Progenitor cell of endocrine pancreas (in vitro differentiated cells): ENCODE results near the gene MAPK1. TPM values are rescaled to one million over a fixed set of nuclear protein-coding genes. Genes with fewer than 3 reads are reported as not detected.

Experiments
- DNase-seq: peaks from one replicate; pipeline ENCODE4 v3.0.0; 2021; ENCODE audit warnings: low spot score; ENCODE audit not compliant: unreplicated experiment
- H3K27ac Mint-ChIP-seq: 2 replicates; pipeline ENCODE4 v1.8.0; 2021; ENCODE audit warnings: mild to moderate bottlenecking, moderate library complexity, mixed read lengths
- H3K27me3 Mint-ChIP-seq: 2 replicates; pipeline ENCODE4 v1.8.0; 2021; ENCODE audit warnings: mixed read lengths
- H3K36me3 Mint-ChIP-seq: 2 replicates; pipeline ENCODE4 v1.8.0; 2022; ENCODE audit warnings: mixed read lengths; ENCODE audit not compliant: insufficient read depth
- H3K4me1 Mint-ChIP-seq: 2 replicates; pipeline ENCODE4 v1.8.0; 2021; ENCODE audit warnings: low read depth, mixed read lengths
- H3K4me3 Mint-ChIP-seq: 2 replicates; pipeline ENCODE4 v1.8.0; 2021; ENCODE audit warnings: low read depth, mild to moderate bottlenecking, moderate library complexity, mixed read lengths
- H3K9me3 Mint-ChIP-seq: 2 replicates; pipeline ENCODE4 v1.8.0; 2021; ENCODE audit warnings: low read depth, mixed read lengths
- total RNA-seq: library from RNA; stranded (reverse); gene quantifications from 2 replicates; pipeline ENCODE4 v1.2.1, GENCODE V29; 2021
- TF ChIP-seq, protein P1 (sequence below): fragments of 200-600 bp; sonication (generic); IDR thresholded peaks from one replicate; pipeline ENCODE4 v1.5.0; 2021; ENCODE audit warnings: antibody characterized with exemption, mild to moderate bottlenecking; ENCODE audit not compliant: unreplicated experiment

The MAPK1 gene
- total RNA-seq, 1 donor from 2014 or later, result 116 TPM

- TF ChIP-seq, protein P1, sequence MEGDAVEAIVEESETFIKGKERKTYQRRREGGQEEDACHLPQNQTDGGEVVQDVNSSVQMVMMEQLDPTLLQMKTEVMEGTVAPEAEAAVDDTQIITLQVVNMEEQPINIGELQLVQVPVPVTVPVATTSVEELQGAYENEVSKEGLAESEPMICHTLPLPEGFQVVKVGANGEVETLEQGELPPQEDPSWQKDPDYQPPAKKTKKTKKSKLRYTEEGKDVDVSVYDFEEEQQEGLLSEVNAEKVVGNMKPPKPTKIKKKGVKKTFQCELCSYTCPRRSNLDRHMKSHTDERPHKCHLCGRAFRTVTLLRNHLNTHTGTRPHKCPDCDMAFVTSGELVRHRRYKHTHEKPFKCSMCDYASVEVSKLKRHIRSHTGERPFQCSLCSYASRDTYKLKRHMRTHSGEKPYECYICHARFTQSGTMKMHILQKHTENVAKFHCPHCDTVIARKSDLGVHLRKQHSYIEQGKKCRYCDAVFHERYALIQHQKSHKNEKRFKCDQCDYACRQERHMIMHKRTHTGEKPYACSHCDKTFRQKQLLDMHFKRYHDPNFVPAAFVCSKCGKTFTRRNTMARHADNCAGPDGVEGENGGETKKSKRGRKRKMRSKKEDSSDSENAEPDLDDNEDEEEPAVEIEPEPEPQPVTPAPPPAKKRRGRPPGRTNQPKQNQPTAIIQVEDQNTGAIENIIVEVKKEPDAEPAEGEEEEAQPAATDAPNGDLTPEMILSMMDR, result no peak
- Mint-ChIP-seq H3K27ac (no peak overlapping the region), H3K9me3 (no peaks in the 10 kb centered on the region), H3K36me3 (peaks cover 12% of the 10 kb centered on the region), H3K4me1 (no peaks in the 10 kb centered on the region), H3K4me3 (no peak overlapping the region), H3K27me3 (no peaks in the 10 kb centered on the region)
- DNase-seq, result no peak
Observed at GRCh38 chr22:21708960-21709359, 158.5 kb downstream of the MAPK1 start.

GRCh38 chr22:21707677-21708076 lies 159.8 kb downstream of the MAPK1 start:
- no peaks in the 10 kb centered on the region for H3K4me1 Mint-ChIP-seq
- no peaks in the 10 kb centered on the region for H3K27me3 Mint-ChIP-seq
- TF ChIP-seq, protein P1, result no peak
- H3K27ac Mint-ChIP-seq, result peak overlapping the region; percentile 33
- peaks cover 12% of the 10 kb centered on the region for H3K36me3 Mint-ChIP-seq
- no peak overlapping the region for H3K4me3 Mint-ChIP-seq
- no peak for DNase-seq
- H3K9me3 Mint-ChIP-seq, result no peaks in the 10 kb centered on the region

Other genes with a start within 250 kb of the MAPK1 start
- 19.0 and 21.4 TPM in 2 replicates for gene YDJC, start 237.6 kb downstream of the MAPK1 start, total RNA-seq
- gene CCDC116, start 234.9 kb downstream of the MAPK1 start, total RNA-seq, result 1.3 and 1.4 TPM in 2 replicates
- 27.0 and 28.2 TPM in 2 replicates for gene SDF2L1, start 225.3 kb downstream of the MAPK1 start, total RNA-seq
- 46.7 and 49.2 TPM in 2 replicates for gene PPIL2, start 201.6 kb downstream of the MAPK1 start, total RNA-seq
- 24.9 and 30.5 TPM in 2 replicates for gene YPEL1, start 131.9 kb downstream of the MAPK1 start, total RNA-seq
- 22.7 and 25.2 TPM in 2 replicates for gene PPM1F, start 85.2 kb upstream of the MAPK1 start, total RNA-seq
- 81.1 and 83.3 TPM in 2 replicates for gene TOP3B, start 115.1 kb upstream of the MAPK1 start, total RNA-seq